CD4-positive, alpha-beta T cell (primary cell): ENCODE data around the gene SKP1. TPM values are rescaled to one million over a fixed set of nuclear protein-coding genes. Genes with fewer than 3 reads are reported as not detected.
A peak's percentile ranks its signal among the peaks of the same experiment; 100 is the strongest.

ENCODE experiments used
- ATAC-seq: fragments of 200-7000 bp; cut with Tn5 transposase; one replicate; pipeline ENCODE4 v1.10.0; 2022; ENCODE audit warnings: mild to moderate bottlenecking; ENCODE audit not compliant: poor library complexity
- CTCF ChIA-PET: fragments of 350-600 bp; sonication (Branson Sonifier 250); formaldehyde crosslinking; loops from one replicate; lab custom pipeline; 2021; ENCODE audit warnings: antibody characterized with exemption, inconsistent platforms; lab: Charles Lee
- POLR2A ChIA-PET: fragments of 350-600 bp; sonication (Branson Sonifier 250); formaldehyde crosslinking; loops from one replicate; lab custom pipeline; 2021; ENCODE audit warnings: antibody characterized with exemption, inconsistent platforms; lab: Charles Lee
- DNase-seq, 14 experiments: peaks; one replicate each; pipeline ENCODE4 v3.0.0-alpha.2; 2013 to 2020; ENCODE audit warnings: mixed read lengths in 2 of 14
- H3K27ac ChIP-seq, 2 donors: one replicate each; pipeline versions ENCODE4 v1.5.1 to v1.7.0; 2013; ENCODE audit warnings: low read length in 2 of 2, low read depth in 1 of 2, mild to moderate bottlenecking in 1 of 2
- H3K27me3 ChIP-seq, 2 experiments: 1 replicate in 1 of 2; 2 replicates in 1 of 2; pipeline versions ENCODE4 v1.6.1 to v1.7.0; 2013; ENCODE audit warnings: low read length in 2 of 2, control low read depth in 1 of 2, mild to moderate bottlenecking in 1 of 2, moderate library complexity in 1 of 2; ENCODE audit not compliant: insufficient read depth in 2 of 2, control insufficient read depth in 1 of 2
- H3K36me3 ChIP-seq: one replicate; pipeline ENCODE4 v1.6.1; 2013; ENCODE audit warnings: low read length, control low read depth; ENCODE audit not compliant: insufficient read depth
- H3K4me1 ChIP-seq: one replicate; pipeline ENCODE4 v1.6.1; 2013; ENCODE audit warnings: low read length, control low read depth; ENCODE audit not compliant: insufficient read depth
- H3K4me3 ChIP-seq: one replicate; pipeline ENCODE4 v1.5.1; 2013; ENCODE audit warnings: mild to moderate bottlenecking, low read length, moderate library complexity
- H3K9me3 ChIP-seq, 2 experiments: 1 replicate in 1 of 2; 2 replicates in 1 of 2; pipeline versions ENCODE4 v1.6.1 to v1.7.0; 2013; ENCODE audit warnings: low read length in 2 of 2, mild to moderate bottlenecking in 2 of 2, control low read depth in 1 of 2, moderate library complexity in 1 of 2; ENCODE audit not compliant: control insufficient read depth in 1 of 2, insufficient read depth in 1 of 2
- H3K27ac Mint-ChIP-seq: one replicate; pipeline ENCODE4 v1.8.0; 2020; ENCODE audit warnings: mixed read lengths
- H3K27me3 Mint-ChIP-seq: one replicate; pipeline ENCODE4 v1.8.0; 2021; ENCODE audit warnings: mixed read lengths
- H3K36me3 Mint-ChIP-seq: one replicate; pipeline ENCODE4 v1.8.0; 2021; ENCODE audit warnings: low read depth, mixed read lengths
- H3K4me1 Mint-ChIP-seq: one replicate; pipeline ENCODE4 v1.8.0; 2021; ENCODE audit warnings: low read depth, mixed read lengths
- H3K4me3 Mint-ChIP-seq: one replicate; pipeline ENCODE4 v1.8.0; 2020; ENCODE audit warnings: mild to moderate bottlenecking, mixed read lengths
- H3K9me3 Mint-ChIP-seq: one replicate; pipeline ENCODE4 v1.8.0; 2020; ENCODE audit warnings: mixed read lengths
- CTCF ChIP-seq: fragments of 200-600 bp; IDR thresholded peaks from one replicate; pipeline ENCODE4 v1.8.0; 2022; ENCODE audit warnings: antibody characterized with exemption, mild to moderate bottlenecking
- intact Hi-C, 2 experiments: fragments of 100-400 bp; cut with DNase I in 1 of 2; cut with micrococcal nuclease in 1 of 2; formaldehyde crosslinking; loops; one replicate each; pipeline versions ENCODE4 v1.15.1 to v1.9.0; 2023 to 2025; cut with DNase I, micrococcal nuclease
- total RNA-seq, 174 experiments: library from RNA in 2 of 174; stranded (reverse) in 2 of 174; gene quantifications; one replicate each; pipeline ENCODE4 v1.2.3 and lab custom pipeline; 2021 to 2026

SKP1 gene
- total RNA-seq, 2 experiments from 2014 or later = 303 to 314 TPM

- no peaks in the 10 kb centered on the region for H3K9me3 ChIP-seq
- peaks cover 59% of the 10 kb centered on the region for H3K36me3 Mint-ChIP-seq
- CTCF ChIA-PET = interaction anchor here (0.9 to 6.3 kb wide), 5 partner anchors 12 to 76 kb away, joined by 3 to 51 read pairs (median 5); no protein-coding TSS in a partner anchor
Measured at GRCh38 chr5:134114886-134115805, 61.6 kb downstream of the SKP1 start.

GRCh38 chr5:134113902-134114875 is 62.6 kb downstream of the SKP1 start, which contains the start of gene TCF7:
Gene TCF7, plus strand, starts transcription at chr5:134114681. Its CDS starts 226 bp downstream, at chr5:134114907.
- Histone ChIP-seq H3K27me3 (no peaks in the 10 kb centered on the region), H3K36me3 (peaks cover 36% of the 10 kb centered on the region), H3K27ac (peak within 1 kb of the TSS; percentile 80 to 96), H3K4me3 (peak within 1 kb of the TSS; percentile 97), H3K9me3 (no peaks in the 10 kb centered on the region), H3K4me1 (peaks cover 73% of the 10 kb centered on the region)
- intact Hi-C loops = loop anchor here (1.0 kb wide), 4 partner anchors 8 to 109 kb away; no protein-coding TSS in a partner anchor
- Mint-ChIP-seq H3K36me3 (peaks cover 49% of the 10 kb centered on the region), H3K4me3 (peak within 1 kb of the TSS; percentile 98), H3K27ac (peak within 1 kb of the TSS; percentile 98), H3K27me3 (no peaks in the 10 kb centered on the region), H3K4me1 (peaks cover 56% of the 10 kb centered on the region), H3K9me3 (no peaks in the 10 kb centered on the region)
- no peak for TF ChIP-seq CTCF
- DNase-seq (peak; percentile 64 to 92 (median 82)), ATAC-seq (peak; percentile 67)
- ChIA-PET POLR2A (interaction anchor here (0.5 to 10.2 kb wide), 13 partner anchors 41 to 1232 kb away, joined by 3 to 138 read pairs (median 6); partner anchors contain the start of genes PPP2CA, SKP1 and VDAC1), CTCF (interaction anchor here (0.9 to 7.9 kb wide), 6 partner anchors 11 to 75 kb away, joined by 3 to 66 read pairs (median 16); no protein-coding TSS in a partner anchor)

More at GRCh38 chr5:134114886-134115805, 61.6 kb downstream of the SKP1 start:
- Histone ChIP-seq H3K27me3 (no peaks in the 10 kb centered on the region), H3K27ac (peak overlapping the region; percentile 60 to 96), H3K4me3 (peak overlapping the region; percentile 92), H3K4me1 (peaks cover 73% of the 10 kb centered on the region), H3K36me3 (peaks cover 46% of the 10 kb centered on the region)
- DNase-seq (peak in 13 of 14 experiments; percentile 68 to 95 (median 85)), ATAC-seq (peak; percentile 11)
- H3K27ac Mint-ChIP-seq = peak overlapping the region; percentile 98
- H3K4me1 Mint-ChIP-seq = peaks cover 62% of the 10 kb centered on the region
- no peaks in the 10 kb centered on the region for H3K27me3 Mint-ChIP-seq
- POLR2A ChIA-PET = interaction anchor here (0.5 to 10.2 kb wide), 9 partner anchors 42 to 1233 kb away, joined by 3 to 138 read pairs (median 8); partner anchors contain the start of genes PPP2CA and SKP1
- no peak for TF ChIP-seq CTCF
- intact Hi-C loops = loop anchor here (1.0 kb wide), 4 partner anchors 7 to 110 kb away; no protein-coding TSS in a partner anchor
- peak overlapping the region; percentile 95 for H3K4me3 Mint-ChIP-seq
- H3K9me3 Mint-ChIP-seq = no peaks in the 10 kb centered on the region
